Limb (tissue), 2 donors: ENCODE results near the gene SOWAHB.

Source experiments
- DNase-seq, 2 donors: peaks; one replicate each; pipeline ENCODE4 v3.0.0-alpha.2; 2016; ENCODE audit errors: extremely low spot score in 2 of 2

Gene SOWAHB, protein sequence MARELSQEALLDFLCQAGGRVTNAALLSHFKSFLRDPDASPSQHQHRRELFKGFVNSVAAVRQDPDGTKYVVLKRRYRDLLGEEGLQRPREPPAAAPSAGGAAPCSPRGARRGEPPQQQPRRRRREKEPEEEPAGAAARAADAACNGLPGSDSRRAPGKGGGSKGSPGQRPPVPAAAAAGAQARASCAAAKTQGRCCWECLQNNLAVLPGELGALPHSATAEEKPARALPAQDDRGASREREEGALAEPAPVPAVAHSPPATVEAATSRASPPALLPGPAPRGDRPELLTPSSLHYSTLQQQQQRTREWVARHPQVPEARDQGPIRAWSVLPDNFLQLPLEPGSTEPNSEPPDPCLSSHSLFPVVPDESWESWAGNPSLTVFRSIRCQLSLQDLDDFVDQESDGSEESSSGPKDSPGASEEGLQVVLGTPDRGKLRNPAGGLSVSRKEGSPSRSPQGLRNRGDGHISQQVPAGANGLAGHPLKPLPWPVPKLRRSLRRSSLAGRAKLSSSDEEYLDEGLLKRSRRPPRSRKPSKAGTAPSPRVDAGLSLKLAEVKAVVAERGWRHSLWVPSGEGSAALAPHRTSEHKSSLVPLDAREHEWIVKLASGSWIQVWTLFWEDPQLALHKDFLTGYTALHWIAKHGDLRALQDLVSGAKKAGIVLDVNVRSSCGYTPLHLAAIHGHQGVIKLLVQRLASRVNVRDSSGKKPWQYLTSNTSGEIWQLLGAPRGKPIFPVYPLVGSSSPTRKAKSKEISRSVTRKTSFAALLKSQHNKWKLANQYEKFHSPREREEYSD

DNA sequence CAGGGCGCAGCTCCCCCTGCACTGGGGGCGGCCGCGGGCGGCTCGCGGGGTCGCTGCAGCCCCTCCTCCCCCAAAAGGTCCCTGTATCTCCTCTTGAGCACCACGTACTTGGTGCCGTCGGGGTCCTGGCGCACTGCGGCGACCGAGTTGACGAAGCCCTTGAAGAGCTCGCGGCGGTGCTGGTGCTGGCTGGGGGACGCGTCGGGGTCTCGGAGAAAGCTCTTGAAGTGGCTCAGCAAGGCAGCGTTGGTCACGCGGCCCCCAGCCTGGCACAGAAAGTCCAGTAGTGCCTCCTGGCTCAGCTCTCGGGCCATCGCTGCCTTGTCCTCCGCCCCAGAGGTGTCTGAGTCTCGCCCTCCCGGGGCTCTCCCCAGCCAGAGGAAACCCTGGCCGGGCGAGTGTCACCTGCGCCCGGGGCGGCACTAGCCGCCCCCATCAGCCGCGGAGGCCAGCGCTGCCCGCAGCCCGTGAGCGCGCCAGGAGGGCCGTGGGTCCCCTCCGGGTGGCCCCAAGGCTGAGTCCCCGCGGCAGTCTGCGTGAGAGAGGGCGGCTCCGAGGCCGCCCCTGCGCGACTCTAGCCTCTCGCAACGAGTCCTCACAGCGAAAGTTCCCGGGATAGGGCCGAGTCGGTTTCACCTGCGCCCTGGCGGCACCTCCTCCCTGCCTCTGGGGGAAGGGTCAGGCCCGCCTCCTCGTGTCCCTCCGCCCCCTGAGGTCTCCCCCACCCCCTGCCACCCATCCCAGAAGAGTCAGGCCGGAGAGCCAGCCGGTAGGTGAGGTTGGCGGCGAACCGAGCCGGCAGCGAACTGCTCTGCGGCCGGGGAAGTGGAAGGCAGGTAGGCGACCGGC, at the start of gene SOWAHB:
TSS of gene SOWAHB (minus strand) at position 609 of the 849 bp plus-strand sequence. CDS start at position 314, 295 bp downstream.
- DNase-seq, result peak in 1 of 2 donors; percentile 65

DNA sequence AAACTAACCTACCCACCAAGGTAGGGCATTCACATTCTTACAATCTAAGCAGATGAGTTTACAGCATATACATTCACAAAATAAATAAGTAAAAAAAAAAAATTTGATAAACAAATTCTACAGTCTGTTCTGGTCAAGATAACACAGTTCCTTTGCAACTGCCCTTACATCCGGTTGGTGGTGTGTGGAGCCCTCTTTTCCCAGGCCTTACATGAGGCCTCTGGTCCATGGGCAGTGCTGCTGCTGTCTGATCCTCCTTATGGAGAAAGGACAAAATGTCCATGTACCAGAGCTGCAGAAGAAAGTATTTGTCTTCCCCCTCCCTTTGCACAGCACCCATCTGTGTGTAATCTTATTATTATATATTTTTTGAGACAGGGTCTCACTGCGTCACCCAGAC, 49.4 kb upstream of the SOWAHB start:
- DNase-seq, result no peak

DNA sequence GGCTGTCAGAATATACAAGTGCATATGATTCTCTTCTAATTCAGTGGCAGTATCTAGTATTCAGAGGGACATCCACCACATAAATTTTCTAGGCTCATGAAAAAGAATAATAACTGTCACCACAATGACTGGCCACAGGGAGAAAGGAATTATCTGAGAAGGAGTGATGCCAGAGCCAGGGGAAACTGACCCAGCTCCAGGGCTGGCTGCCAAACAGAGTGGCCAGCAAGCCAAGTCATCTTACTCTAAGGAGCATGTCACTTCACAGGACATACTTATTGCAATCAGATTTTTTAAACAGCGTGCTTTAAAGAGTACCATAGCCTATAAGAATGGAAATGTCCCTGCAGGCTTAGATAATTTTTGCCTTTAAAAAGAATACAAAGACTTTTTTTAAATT, 45.8 kb upstream of the SOWAHB start:
- DNase-seq, result no peak

DNA sequence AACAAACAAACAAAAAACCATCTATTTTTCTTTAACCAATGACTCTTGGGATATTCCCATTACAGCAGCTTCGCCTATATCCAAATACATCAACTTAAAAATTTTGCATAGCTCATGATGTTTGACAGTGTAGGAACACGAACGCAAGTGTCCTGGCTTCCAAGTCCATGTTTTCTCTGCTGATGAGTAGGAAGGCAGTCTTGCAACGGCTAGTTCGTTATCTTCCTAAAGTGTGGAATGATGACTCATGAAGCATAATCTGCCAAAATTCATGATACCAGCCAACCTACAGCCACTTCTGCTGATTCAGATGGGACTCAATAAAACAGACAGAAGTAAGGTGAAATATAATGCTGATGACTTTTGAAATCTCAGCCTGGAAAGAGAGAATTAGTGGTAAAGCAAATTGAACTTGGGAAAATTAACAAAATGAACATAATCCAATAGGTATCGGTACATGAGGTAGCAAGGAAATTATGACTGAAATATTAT, 45.2 kb upstream of the SOWAHB start:
- DNase-seq, result no peak

DNA sequence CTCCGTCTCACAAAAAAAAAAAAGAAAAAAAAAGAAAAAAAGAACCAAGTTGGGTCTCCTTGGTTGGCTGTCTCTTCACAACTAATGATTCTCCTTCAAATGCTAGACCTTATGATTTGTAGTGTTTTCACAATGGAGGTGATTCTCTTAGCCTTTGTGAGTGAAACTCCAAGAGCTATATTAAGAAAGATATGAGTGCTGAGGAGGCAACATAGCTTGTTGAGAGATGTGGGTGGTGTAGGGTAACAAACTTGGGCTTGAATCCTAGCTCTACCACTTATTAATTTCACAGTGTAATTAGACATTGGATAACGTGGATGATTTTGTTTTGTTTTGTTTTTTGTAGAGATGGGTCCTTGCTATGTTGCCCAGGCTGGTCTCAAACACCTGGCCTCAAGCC, 41.2 kb upstream of the SOWAHB start:
- no peak for DNase-seq

DNA sequence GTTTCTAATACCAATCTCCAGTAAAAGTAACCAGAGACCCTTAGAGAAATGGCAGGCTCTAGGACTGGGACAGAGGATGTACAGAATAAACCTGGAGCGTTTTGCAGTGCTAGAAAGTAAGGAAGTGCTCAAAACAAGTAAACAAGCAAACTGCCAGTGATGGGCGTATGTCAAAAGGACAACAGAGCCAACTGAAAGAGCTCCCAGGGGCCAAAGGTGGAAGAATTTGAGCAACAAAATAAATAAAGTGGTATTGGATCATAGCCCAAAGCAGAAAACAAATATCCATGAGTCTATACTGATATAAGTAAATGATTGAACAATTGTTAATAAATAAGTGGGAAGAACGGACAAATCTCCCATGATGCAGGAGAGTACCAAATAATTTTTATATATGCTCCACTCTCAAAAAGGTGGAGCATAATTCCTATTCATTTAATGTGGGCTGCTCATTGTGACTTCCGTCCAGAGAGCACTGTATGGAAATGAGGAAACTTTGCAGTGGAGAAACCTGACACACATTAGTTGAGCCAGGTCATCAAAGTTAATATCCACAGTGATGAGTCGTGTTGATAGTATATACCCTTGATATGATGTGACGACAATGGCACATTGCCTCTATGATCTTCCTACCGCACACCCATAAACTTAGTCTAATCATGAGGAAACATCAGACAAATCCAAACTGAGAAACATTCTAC, 33.8 kb upstream of the SOWAHB start:
- no peak for DNase-seq

DNA sequence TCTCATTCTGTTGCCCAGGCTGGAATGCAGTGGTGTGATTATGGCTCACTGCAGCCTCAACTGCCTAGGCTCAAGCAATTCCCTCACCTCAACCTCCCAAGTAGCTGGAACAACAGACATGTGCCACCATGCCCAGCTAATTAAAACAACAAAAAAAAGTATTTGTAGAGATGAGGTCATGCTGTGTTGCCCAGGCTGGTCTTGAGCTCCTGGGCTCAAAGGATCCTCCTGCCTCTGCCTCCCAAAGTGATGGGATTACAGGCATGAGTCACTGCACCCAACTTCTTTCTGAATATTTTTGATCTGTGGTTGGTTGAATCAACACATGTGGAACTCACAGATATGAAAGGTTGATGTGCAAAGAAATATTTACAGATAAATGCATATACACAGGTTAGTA, 33.1 kb upstream of the SOWAHB start:
- no peak for DNase-seq

DNA sequence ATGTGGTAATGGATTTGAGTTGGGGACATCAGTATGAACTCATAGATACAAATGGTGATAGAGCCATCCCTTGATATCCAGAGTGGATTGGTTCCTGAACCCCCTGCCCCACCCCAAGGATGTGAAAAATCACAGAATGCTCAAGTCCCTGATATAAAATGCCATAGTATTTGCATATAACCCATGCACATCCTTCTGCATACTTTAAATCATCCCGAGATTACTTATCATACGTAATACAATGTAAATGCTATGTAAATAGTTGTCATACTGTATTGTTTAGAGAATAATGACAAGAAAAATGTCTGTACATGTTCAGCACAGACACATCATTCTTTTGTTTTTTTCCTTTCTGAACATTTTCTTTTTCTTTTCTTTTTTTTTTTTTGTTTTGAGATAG, 32.7 kb upstream of the SOWAHB start:
- no peak for DNase-seq

DNA sequence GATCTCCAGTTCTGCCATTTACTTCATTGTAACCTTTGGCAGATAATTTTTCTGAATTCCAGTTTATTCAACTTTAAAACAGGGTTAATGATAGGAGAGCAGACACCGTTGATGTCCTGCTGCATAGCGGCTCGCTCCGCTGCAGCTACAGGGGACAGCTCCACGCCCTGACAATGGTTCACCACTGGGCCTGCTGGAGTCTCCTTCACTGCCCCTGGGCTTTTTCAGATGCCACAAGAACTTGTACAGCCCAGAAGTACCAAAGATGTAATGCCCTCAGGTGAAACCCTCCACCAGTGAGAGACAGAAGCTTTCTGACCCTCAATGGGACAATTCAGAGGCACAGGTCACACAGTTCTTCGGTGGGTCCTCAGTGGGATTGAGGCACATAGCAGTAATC, 28.9 kb upstream of the SOWAHB start:
- DNase-seq, result no peak

DNA sequence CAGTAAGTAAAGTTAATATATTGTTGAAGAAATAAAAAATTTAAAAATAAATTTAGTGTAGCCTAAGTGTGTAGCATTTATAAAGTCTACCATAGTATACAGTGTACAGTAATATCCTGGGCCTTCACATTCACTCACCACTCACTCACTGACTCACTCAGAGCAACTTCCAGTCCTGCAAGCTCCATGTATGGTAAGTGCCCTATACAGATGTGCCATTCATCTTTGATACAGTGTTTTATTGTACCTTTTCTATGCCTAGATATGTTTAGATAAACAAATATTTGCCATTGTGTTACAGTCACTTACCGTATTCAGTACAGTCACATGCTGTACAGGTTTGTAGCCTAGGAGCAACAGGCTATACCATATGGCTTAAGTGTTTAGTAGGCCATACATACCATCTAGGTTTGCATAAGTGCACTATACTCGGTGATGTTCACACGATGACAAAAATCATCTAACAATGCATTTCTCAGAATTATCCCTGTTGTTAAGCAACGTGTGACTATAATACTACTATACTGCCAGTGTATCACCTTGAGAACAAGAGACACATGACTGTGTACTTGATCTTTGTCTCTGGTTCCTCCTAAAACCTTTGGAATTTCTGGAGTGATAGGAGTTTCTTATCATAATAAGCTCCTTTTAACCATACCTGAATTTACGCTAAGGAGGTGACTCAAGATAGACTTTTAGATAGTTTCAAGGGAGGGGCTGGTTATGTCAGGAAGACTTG, 25.8 kb upstream of the SOWAHB start:
- no peak for DNase-seq

DNA sequence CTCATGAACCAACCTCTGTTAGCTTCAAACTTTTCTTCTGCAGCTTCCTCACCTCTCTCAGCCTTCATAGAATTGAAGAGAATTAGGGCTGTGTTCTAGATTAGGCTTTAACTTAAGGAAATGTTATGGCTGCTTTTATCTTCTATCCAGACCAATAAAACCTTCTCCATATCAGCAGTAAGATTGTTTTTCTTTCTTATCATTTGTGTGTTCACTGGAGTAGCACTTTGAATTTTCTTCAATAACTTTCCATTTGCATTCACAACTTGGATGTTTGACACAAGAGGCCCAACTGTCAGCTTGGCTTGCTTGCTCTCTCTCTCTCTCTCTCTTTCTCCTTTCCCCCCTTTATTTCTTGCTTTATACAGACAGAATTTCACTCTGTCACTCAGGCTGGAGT, 22.8 kb upstream of the SOWAHB start:
- no peak for DNase-seq

DNA sequence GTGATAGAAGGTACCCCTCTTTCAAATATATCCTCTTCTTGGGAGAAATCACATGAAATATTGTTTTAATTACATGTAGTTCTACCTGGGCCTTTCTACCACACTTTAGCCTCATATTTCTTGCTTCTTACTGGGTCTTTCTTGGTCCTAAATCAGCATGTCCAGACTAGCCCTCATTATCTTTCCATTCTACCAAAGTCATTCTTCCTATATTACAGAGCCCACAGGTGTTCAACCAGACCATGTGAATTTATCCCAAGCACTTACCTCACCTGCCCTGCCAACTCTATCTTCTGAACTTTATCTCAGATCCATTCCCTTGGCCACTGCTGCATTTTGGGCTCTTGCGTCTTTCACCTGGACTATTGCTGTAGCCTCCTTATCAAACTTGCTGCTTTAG, 11.8 kb upstream of the SOWAHB start:
- DNase-seq, result no peak

DNA sequence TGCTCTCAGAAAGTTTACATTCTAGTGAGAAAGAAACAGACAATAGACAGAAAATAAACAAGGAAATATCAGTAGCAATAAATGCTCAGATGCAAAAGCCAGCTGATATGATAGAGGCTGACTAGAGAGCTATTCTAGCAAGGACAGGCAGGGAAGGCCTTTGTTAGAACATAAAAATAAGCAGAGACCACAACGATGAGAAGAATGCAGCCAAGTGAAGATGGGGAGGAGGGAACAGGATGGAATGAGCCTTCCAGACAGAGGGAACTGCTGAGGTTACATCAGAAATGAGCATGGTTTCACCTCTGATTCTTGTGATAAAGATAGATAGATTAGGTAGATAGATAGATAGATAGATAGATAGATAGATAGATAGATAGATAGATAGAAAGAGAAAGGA, 7.6 kb upstream of the SOWAHB start:
- no peak for DNase-seq

DNA sequence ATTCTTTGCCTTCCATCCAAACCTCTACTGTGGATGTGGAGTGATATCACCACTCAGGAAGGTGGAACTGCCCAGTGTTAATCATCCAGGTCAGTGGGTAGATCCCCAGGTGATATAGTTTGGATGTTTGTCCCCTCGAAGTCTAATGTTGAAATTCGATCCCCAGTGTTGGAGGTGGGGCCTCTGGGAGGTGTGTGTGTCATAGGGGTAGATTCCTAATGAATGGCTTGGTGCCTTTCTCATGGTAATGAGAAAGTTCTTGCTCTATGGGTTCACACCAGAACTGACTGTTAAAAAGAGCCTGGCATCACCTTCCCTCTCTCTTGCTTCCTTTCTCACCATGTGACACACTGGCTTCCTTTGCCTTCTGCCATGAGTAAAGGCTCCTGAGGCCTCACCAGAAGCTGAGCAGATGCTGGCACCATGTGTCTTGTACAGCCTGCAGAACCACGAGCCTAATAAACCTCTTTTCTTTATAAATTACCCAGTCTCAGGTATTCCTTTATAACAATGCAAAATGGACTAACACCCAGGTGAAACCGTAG, 6.8 kb upstream of the SOWAHB start:
- no peak for DNase-seq

DNA sequence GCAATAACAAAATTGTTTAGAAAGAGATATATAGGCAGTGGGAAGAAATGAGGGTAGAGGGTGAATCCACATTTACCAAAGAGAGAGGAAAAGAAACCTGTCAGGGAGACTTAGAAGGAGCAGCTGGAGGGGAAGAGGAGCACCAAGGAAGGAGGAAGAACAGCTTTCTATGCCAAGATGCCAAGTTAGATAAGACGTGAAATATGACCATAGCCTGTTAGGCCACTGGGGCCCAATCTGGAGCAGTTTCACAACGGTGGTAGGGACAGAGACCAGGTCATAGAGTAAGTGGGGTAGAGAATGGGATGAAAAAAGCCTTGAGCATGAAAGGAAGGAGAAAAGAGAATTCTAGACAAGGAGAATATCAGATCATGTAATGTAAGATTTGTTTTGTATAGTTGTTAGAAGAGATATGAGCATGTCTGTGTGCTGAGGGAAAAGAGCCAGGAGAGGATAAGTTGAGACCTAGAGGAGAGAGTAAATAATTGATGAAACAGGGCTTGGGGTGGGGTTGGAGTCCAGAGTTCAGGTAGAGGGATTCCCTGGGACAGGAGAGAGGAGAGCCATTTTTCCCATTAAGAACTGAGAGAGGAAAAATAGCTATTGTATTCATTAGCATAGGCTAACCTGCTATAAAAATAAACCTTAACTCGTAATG, 4.4 kb upstream of the SOWAHB start:
- no peak for DNase-seq

DNA sequence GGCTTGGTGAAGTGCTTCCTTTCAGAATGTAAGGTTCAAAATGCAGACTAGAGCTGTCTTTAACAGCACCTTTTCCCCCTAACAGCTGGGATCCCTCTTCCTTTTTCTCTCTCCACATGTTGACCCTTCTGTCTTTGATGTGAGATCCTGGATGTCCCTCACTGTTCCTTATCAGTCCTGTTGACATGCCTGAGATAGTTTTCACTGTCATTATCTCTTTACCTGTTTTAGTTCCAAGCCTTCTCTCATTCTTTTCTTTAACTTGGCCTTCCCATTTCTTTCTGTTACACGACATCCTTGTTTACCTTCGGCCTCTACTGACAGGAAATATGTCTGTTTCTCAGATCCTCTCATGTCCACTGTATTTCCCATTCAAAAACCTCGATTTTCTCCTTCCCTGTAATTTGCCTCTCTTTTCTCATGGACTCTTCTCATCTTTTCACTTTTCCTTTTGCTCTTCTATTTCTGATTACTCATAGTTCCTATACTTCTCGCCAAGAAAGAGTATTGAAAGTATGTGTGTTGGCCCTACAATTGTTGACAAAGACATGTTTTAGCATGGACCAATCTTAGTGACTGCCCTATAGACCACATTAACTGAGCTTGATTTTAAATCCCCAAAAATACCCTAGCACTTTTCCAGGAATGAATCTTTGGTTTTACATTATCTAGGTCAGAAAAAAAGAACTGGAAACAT, 1.2 kb upstream of the SOWAHB start:
- DNase-seq, result no peak

DNA sequence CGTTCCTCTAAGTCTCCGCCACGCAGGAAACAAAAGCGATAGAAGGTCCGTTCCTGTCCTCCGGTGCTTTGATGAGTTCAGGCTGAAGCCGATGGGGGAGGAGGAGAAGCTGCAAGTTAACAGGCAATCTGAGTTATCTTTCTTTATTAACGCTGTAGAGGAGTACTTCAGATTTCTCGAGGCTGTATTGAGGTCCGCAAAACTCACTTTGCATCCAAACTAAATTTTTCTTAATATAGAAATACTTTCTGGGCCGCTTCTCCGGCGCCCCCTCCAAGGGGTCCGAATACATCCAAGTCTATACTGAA, 395 bp upstream of the SOWAHB start:
- no peak for DNase-seq

DNA sequence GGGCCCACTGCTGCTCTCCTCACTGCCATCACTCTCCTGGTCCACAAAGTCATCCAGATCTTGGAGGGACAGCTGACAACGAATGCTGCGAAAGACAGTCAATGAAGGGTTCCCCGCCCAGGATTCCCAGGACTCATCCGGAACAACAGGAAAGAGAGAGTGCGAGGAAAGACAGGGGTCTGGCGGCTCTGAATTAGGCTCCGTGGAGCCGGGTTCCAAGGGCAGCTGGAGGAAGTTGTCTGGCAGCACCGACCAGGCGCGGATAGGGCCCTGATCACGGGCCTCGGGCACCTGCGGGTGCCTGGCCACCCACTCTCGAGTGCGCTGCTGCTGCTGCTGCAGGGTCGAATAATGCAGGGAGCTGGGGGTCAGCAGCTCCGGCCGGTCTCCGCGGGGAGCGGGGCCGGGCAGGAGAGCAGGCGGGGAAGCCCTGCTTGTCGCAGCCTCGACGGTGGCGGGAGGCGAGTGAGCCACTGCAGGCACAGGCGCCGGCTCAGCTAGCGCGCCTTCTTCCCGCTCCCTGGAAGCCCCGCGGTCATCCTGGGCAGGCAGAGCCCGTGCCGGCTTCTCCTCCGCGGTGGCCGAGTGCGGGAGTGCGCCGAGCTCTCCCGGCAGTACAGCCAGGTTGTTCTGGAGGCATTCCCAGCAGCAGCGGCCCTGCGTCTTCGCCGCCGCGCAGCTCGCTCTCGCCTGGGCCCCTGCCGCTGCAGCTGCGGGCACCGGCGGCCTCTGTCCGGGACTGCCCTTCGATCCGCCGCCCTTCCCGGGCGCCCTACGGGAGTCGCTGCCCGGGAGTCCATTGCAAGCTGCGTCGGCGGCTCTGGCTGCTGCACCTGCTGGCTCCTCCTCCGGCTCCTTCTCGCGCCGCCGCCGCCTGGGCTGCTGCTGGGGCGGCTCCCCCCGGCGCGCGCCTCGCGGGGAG, 1.1 kb downstream of the SOWAHB start:
- peak in 1 of 2 donors; percentile 68 for DNase-seq
